ENCODE data around the gene CNTNAP2.
"Not testable (repeated sequence)": the region's sequence is repeated elsewhere in the genome, so short reads cannot be mapped to it uniquely, and the experiment has no call there.

The CNTNAP2 gene

DNA sequence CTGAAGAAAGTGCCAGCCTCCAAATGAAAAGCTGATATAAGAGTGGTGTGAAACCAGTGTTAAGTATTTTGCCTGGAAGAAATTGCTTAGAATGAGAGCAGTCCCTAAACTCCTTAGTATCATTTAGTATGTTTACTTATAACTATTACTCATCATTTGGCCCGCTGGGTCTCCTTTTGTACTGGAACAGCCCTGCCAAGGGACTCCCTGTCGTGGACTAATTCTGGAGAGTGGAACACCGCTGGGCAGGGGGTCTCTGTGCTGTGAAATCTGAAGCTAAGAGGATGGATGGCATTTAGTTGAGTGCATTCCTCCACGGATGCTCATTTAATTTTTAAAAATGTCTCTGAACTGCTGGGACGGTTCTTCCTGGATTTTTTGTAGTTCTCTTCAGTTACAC, 1584.1 kb downstream of the CNTNAP2 start:
- no peak for DNase-seq

DNA sequence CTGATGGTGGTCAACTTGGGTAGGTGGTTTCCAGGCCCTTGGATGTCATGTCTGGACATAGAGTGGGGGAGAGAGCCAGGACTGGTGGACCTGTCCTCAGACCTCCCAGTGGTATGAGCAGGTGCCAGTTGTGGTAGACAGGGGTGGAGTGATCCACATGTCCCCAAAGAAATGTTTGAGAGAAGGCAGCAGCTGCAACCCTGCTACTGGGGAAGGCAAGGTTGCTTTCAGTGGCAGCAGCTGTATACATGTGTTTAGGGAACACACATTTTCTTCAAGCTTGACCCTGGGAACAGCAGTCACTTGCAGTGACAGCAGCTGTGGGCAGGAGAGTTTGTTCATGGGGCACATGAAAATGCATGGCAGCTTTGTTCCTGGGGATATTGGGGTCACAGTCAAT, 1591.3 kb downstream of the CNTNAP2 start:
- no peak for DNase-seq

DNA sequence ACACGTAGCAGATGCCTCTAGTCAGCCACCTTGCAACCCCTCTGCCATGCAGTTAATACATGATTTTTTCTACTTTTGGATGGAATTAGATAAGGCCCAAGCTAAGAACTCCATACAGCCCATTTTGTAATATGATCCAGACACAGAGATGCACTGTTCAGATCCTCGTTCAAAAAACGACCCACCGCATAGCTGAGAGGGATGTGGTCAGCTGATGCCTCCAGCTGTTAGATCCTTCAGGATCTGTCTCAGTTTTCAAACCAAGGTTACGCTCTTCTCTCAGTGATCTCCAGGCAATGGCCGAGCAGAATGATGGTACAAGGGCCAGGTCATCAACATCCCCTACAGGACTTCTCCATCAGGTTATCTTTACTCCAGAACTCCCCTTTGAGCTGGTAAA, 1592.3 kb downstream of the CNTNAP2 start:
- DNase-seq, result no peak

DNA sequence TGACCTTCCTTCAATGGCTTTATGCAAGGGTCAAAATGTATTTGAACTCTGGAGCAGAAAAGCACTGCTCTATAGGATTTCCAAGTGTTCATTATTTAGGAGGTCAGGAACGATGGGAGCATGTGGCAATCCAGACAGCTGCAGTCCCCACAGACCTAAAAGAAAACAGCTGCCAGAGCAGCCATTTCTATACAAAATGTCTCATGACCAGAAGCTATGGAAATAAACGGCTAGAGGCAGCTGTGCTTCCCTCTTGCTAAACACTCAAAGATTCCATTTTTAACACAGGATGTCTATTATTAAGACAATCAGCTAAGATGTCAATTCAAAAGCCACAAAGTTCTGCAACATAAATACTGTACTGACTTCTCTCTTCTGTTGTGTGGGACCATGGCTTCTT, 1594.8 kb downstream of the CNTNAP2 start:
- DNase-seq, result no peak

DNA sequence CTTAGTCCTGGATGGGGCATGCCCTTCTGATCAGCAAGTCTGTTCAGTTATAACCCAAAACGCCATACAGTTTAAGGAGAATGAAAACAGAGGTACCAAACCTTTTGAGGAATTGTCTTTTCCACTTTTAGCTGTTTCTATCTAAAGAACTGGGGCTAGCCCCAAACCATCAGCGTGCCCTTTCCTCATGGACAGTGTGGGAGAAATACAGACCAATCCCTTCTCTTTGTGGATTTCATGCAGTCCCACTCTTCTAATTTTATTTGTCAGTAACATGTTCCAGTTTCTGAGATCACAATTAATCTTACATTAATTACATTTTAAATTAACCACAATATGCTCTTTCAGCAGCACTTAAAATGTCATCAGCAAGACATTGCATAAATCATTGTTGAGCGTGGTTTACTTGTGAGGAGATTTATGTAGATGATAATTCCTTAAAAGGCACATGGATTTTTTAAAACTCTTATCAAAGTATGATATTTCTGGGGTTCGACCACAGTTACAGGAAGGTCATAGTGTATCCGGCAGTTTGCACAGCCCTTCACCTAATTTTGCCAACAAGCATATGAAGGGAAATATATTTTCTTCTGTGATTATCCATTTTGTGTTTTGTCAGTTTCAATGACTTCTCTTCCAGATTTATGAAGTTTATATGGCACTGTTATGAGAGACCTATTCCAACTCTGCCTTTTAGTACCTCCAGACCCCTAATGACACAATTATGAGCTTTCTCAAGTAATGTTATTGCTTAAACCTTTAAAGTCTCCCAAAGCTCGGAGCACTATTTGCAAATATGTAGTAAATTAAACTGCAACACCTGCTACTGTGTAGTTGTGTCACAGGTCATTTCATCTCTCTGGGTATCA, 1605.6 kb downstream of the CNTNAP2 start:
- DNase-seq, result no peak

GRCh38 chr7:147723536-147723935, 1606.9 kb downstream of the CNTNAP2 start:
- no peak for DNase-seq

GRCh38 chr7:147731311-147731710, 1614.7 kb downstream of the CNTNAP2 start:
- DNase-seq, result no peak

DNA sequence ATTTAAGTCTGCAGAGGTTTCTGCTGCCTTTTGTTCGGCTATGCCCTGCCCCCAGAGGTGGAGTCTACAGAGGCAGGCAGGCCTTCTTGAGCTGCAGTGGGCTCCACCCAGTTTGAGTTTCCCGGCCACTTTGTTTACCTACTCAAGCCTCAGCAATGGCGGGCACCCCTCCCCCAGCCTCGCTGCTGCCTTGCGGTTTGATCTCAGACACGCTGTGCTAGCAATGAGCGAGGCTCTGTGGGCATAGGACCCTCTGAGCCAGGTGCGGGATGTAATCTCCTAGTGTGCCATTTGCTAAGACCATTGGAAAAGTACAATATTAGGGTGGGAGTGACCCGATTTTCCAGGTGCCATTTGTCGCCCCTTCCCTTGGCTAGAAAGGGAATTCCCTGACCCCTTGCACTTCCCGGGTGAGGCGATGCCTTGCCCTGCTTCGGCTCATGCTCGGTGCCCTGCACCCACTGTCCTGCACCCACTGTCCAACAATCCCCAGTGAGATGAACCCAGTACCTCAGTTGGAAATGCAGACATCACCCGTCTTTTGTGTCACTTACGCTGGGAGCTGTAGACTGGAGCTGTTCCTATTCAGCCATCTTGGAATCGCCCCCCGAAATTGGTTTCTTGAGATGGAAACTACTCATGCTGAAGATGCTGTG, 1621.1 kb downstream of the CNTNAP2 start:
- DNase-seq, result not testable (repeated sequence)

- DNase-seq, result no peak
Observed at GRCh38 chr7:147742301-147742700, 1625.7 kb downstream of the CNTNAP2 start.

GRCh38 chr7:147756300-147756699, 1639.7 kb downstream of the CNTNAP2 start:
- DNase-seq, result no peak

DNA sequence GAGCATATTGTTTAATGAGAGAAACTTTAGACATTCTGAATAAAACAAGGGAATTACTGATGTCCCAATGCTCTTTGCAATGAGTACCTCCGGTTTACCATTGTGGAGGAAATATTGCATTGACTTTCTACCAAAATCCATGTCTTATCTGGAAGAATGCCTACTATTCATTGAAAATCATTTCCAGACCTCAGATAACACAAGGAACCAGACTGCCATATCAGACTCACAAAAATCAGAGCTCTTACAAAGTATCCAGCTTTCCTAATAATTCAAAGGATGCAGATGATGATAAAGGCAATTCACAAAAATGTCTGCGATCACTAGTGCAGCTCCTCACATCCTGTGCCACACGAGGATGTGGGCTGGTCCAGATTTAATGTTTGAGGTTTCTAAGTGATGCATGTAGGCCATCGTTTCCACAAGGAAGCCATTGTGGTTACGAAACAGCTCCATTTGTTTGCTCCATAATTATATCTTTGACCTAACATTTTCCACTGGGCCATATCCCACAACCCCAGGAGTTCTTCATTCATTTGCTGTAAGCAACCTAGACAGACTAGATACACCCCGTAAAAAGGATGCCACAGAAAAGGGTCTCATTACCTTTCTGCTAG, 1642.8 kb downstream of the CNTNAP2 start:
- no peak for DNase-seq

GRCh38 chr7:147765301-147765700, 1648.7 kb downstream of the CNTNAP2 start:
- no peak for DNase-seq

DNA sequence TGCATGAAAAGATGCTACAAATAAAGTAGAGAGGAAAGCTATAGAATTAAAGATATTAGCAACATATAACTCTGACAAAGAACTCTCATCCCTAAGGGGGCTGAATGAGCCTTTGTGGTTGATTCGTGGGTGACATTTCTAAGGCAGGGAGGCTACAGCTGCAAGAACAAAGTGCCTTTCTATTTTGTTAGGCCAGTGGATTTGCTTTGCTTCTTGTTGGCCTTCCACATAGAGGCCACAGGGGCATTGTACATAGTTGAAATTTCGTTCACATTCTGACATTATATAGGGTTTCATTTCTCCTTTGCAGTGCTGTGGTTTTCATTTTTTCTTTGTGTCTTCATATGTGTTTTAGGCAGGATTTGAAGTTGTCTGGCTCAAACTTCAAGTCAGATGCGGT, 1654.7 kb downstream of the CNTNAP2 start:
- DNase-seq, result no peak

DNA sequence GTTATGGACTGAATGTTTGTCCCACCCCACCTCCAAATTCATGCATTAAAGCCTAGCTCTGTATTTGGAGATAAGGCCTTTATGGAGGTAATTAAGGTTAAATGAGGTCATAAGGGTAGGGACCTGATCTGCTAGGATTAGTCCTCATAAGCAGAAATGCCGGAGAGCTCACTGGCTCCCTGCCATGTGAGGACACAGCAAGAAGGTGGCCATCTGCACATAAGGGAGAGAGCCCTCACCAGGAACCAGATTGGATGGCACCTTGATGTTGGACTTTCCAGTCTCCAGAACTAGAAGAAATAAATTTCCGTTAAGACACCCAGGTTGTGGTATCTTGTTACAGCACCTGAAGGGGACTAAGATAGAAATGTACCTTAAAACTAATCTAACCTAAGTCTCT, 1657.9 kb downstream of the CNTNAP2 start:
- DNase-seq, result no peak

- no peak for DNase-seq
Observed at GRCh38 chr7:147775516-147776284, 1659.1 kb downstream of the CNTNAP2 start.

DNA sequence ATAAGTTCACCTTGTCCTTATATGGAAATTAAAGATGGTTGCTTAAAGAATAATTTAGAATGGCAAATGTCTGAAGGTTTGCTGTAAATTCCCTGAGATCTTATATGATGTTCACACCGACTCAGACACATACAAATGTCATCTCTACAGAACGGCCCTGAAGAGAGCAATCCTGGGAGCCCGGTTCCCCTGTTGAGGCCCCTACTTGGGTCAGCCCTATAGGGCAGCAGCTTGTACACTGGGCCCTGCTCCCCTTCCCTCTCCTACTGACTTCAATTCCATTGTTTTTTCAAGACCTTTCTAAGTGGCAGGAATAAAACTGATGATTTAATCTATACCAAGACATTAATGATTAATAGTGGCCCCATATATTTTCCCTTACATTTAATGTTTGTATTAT, 1660.7 kb downstream of the CNTNAP2 start:
- DNase-seq, result no peak

GRCh38 chr7:147779949-147780348, 1663.3 kb downstream of the CNTNAP2 start:
- DNase-seq, result no peak

DNA sequence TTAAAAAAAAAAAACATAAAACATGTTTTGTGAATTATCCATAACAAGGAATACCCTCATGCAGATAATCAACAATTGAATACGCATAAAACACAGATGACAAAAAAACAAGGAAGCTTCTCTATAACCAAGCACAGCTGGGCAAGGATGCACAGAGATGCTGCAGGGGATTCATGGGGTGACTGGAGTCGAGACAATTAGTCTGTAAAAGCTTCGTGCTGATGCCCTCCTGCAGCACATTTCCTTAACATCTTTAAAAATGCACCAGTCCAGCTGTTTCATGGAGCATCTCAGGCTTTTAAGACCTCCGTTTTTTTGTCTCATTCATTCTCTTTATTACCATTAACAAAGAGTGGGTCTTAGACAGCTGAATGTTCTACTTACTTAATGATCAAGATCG, 1680.0 kb downstream of the CNTNAP2 start:
- DNase-seq, result no peak

DNA sequence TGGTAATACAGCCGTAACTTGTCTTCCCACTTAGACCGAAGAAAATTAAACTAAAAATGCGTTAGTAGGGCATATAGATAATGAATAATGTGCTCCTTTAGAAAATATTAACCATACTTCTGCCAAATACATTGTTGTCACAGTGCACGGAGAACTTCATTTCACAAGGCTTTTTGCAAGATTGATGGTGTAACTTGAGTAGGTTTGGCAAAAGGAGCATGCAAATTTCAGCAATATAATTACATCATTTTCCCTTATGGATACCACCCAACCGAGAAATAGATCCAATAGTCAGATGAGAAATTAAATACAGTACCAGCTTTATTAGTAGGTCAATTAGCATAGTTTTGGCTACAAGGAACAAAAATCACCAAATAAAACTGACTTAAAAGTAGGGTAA, 1681.4 kb downstream of the CNTNAP2 start:
- no peak for DNase-seq

DNA sequence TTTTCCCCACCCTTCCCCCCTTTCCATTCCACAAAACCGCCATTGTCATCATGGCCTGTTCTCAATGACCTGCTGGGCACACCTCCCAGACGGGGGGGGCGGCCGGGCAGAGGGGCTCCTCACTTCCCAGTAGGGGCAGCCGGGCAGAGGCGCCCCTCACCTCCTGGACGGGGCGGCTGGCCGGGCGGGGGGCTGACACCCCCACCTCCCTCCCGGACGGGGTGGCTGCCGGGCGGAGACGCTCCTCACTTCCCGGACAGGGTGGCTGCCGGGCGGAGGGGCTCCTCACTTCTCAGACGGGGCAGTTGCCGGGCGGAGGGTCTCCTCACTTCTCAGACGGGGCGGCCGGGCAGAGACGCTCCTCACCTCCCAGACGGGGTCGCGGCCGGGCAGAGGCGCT, 1685.2 kb downstream of the CNTNAP2 start:
- DNase-seq, result not testable (repeated sequence)

DNA sequence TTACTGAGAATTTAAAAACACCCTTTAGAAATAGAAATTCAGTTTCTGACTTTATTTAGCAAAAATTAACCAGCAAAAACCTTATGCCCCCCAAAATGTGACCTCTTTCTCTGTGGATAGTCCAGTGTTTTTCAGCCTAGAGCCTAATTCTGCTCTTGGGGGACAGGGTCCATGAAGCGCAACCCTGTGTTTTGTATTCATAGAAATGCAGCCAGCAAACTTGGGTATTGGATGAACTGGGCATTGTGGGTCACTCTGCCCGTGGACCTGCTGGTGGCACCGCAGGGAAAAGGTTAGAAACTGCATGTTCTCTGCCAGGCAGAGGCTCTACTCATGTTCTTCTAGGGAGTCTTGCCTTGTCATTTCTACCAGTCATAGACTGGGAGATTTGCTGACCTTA, 1686.5 kb downstream of the CNTNAP2 start:
- no peak for DNase-seq

DNA sequence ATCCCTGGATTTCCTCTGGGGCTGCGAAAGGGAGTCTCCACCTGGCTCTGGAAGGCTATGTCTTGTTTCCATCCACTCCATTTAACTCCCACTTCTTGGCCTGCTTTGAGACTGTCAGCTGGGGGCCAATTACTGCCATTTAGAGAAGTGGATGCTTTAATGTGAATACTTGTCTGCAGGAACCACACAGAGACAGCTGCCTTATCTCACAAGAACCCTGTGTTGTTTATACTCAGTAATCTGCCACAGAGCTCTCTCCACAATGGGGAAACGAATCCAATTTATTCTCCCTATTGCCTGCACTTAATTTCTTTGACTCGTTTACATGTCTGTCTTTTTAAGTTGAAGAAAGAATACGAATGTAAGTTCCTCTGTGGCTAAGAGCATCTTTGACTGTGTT, 1687.0 kb downstream of the CNTNAP2 start:
- DNase-seq, result no peak

GRCh38 chr7:147804032-147804431, 1687.4 kb downstream of the CNTNAP2 start:
- DNase-seq, result no peak

Measured in effector CD8-positive, alpha-beta T cell (primary cell).